ENCODE data around the gene ATP11A.

Gene ATP11A

GRCh38 chr13:112887151-112887550, 197.3 kb downstream of the ATP11A start:
- DNase-seq, result no peak
- no peaks in the 10 kb centered on the region for H3F3A ChIP-seq (ENCODE audit: insufficient read depth, low read length)
- no peak overlapping the region for H3K9ac ChIP-seq (ENCODE audit: low read length)
- H3K79me2 ChIP-seq (ENCODE audit: low read length), result no peaks in the 10 kb centered on the region
- no peak overlapping the region for H3K4me2 ChIP-seq (ENCODE audit: low read depth, low read length)
- TF ChIP-seq EZH2 (optimal IDR thresholded peaks at IDR 0.05; ENCODE audit: low read depth, low read length) (no peak), EZH2phosphoT487 (IDR thresholded peaks at IDR 0.05; ENCODE audit: low read length) (no peak), CTCF (IDR thresholded peaks at IDR 0.05; ENCODE audit: low read length) (no peak)
- no peaks in the 10 kb centered on the region for H4K20me1 ChIP-seq (ENCODE audit: insufficient read depth, low read length)
- peaks cover 35% of the 10 kb centered on the region for H3K27me3 ChIP-seq (replicated peaks; ENCODE audit: insufficient read depth, low read length)
- H3K4me1 ChIP-seq (ENCODE audit: low read length), result no peaks in the 10 kb centered on the region
- H3K27ac ChIP-seq (ENCODE audit: low read length), result no peak overlapping the region
- H3K36me3 ChIP-seq (replicated peaks; ENCODE audit: insufficient read depth, low read length), result no peaks in the 10 kb centered on the region
- H3K4me3 ChIP-seq (ENCODE audit: low read length), result no peak overlapping the region
- H2AFZ ChIP-seq (ENCODE audit: low read length), result no peak overlapping the region
- H3K9me2 ChIP-seq (replicated peaks; ENCODE audit: insufficient read depth, low read length), result no peaks in the 10 kb centered on the region
- H3K9me3 ChIP-seq (replicated peaks; ENCODE audit: insufficient read depth, low read length), result no peaks in the 10 kb centered on the region

DNA sequence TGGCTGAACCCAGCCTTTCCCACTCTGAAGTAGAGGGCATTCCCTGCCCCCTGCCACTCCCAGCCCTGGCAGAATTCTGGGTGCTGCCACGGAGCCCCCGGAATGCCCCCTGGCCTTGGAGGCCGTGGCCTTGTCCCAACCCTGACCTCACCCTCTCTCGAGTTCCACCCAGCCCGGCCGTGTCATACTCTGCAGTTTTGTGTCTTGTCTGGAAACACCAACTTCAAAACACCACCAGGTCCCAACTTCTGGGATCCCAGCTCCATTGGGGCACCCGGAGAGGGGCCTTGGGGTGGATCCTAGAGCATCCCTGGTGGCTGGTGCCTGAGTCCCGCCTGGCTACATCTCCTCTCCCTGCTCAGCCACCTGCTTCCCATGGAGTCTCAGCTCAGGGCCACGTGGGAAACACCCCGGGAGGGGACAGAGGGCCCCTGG, 197.7 kb downstream of the ATP11A start:
- Histone ChIP-seq H2AFZ (ENCODE audit: low read length) (no peak overlapping the region), H3K79me2 (ENCODE audit: low read length) (no peaks in the 10 kb centered on the region), H3K4me3 (ENCODE audit: low read length) (no peak overlapping the region), H3K4me1 (ENCODE audit: low read length) (no peaks in the 10 kb centered on the region), H3F3A (ENCODE audit: insufficient read depth, low read length) (no peaks in the 10 kb centered on the region), H3K9ac (ENCODE audit: low read length) (no peak overlapping the region), H4K20me1 (ENCODE audit: insufficient read depth, low read length) (no peaks in the 10 kb centered on the region), H3K27me3 (replicated peaks; ENCODE audit: insufficient read depth, low read length) (peaks cover 39% of the 10 kb centered on the region), H3K9me2 (replicated peaks; ENCODE audit: insufficient read depth, low read length) (no peaks in the 10 kb centered on the region), H3K27ac (ENCODE audit: low read length) (no peak overlapping the region), H3K9me3 (replicated peaks; ENCODE audit: insufficient read depth, low read length) (no peaks in the 10 kb centered on the region), H3K36me3 (replicated peaks; ENCODE audit: insufficient read depth, low read length) (no peaks in the 10 kb centered on the region), H3K4me2 (ENCODE audit: low read depth, low read length) (no peak overlapping the region)
- DNase-seq, result no peak
- TF ChIP-seq EZH2phosphoT487 (IDR thresholded peaks at IDR 0.05; ENCODE audit: low read length) (no peak), CTCF (IDR thresholded peaks at IDR 0.05; ENCODE audit: low read length) (no peak)

- no peaks in the 10 kb centered on the region for H3K79me2 ChIP-seq (ENCODE audit: low read length)
- H3K4me1 ChIP-seq (ENCODE audit: low read length), result no peaks in the 10 kb centered on the region
- H4K20me1 ChIP-seq (ENCODE audit: insufficient read depth, low read length), result no peaks in the 10 kb centered on the region
- H3K27ac ChIP-seq (ENCODE audit: low read length), result no peak overlapping the region
- H2AFZ ChIP-seq (ENCODE audit: low read length), result no peak overlapping the region
- H3K4me2 ChIP-seq (ENCODE audit: low read depth, low read length), result no peak overlapping the region
- H3K9ac ChIP-seq (ENCODE audit: low read length), result no peak overlapping the region
- no peaks in the 10 kb centered on the region for H3F3A ChIP-seq (ENCODE audit: insufficient read depth, low read length)
- H3K27me3 ChIP-seq (replicated peaks; ENCODE audit: insufficient read depth, low read length), result peaks cover 48% of the 10 kb centered on the region
- no peak for DNase-seq
- no peaks in the 10 kb centered on the region for H3K9me2 ChIP-seq (replicated peaks; ENCODE audit: insufficient read depth, low read length)
- no peak overlapping the region for H3K4me3 ChIP-seq (ENCODE audit: low read length)
- H3K36me3 ChIP-seq (replicated peaks; ENCODE audit: insufficient read depth, low read length), result no peaks in the 10 kb centered on the region
- no peaks in the 10 kb centered on the region for H3K9me3 ChIP-seq (replicated peaks; ENCODE audit: insufficient read depth, low read length)
- TF ChIP-seq EZH2 (optimal IDR thresholded peaks at IDR 0.05; ENCODE audit: low read depth, low read length), result no peak
- TF ChIP-seq CTCF (IDR thresholded peaks at IDR 0.05; ENCODE audit: low read length), result no peak
- TF ChIP-seq EZH2phosphoT487 (IDR thresholded peaks at IDR 0.05; ENCODE audit: low read length), result no peak
These were observed 198.6 kb downstream of the ATP11A start for GRCh38 chr13:112888238-112889111.
